GDM1 (cell line): ENCODE data around the gene POU2AF1.

Source experiments
- DNase-seq: peaks from one replicate; lab custom pipeline; 2025; lab: John Stamatoyannopoulos, UW

POU2AF1 gene

DNA sequence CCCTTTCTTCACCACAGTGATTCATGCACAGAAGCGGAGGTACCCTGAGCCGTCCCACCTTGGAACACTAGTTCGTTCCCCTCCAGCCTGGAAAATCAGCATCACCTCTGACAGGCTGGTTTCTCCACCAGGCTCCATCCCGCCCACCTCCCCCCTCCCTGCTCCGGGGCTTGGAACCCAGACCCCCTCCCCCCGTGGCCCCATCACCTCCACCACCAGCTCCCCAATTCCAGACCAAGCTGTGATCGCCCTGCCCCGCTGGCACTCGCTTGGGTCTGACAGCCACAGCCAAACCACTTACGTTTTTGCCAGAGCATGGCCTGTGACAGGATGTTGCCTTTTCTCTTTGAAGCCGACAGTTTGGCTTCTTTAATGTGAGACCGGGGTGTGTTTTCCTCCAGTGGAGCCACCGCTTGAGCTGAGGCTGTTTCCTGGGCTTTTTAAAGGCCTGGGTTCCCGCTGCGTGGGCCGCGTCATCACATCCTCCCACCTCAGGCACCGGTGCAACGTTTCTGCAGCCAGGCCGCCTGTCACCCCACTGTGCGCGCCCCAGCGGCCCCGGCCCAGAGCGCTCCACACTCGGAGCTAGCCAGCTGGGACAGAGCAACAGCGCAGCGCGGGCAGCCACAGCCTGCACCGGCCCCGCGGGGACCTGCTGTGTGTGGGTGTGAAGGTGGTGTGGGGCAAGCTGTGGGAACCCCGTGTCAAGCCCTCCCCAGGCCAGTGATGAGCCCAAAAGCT lies at the start of gene POU2AF1:
POU2AF1 (minus strand) TSS at position 415 of the 741 bp plus-strand sequence; CDS start at position 317, 98 bp downstream.
- DNase-seq = no peak

DNA sequence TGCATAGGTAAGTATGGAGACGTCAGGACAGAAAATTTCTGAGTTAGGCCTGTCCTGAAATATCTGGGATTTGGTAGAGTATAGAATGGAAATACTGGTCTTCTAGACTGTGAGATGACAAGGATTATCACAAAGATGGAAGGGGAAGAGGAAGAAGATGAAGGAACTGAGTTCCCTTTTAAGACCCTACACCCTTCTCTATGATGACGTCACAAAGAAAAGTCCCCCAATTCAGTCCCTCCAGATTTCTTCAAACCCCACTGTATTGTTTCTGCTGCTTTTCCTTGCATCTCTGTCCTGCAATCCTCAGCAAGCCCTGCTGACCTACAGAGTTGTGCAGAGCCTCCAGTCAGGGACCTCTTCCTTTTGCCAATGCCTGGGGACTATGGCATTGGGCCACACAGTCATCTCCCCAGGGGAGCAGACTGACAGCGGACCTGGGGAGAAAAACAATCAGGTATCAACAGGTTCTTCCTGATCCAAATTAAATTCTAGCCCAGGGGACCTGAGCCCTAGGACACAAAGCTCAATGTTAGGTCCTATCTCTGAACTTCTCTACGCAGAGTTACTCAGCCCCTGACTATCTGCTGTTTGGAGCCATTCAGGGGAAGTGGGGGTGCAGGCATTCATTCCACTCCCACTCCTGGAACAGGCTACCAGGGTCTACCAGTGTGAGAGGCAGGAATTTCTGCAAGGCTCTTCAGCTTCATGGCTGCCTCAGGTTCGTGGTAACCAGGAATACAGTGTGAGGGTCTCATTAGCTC lies 49.2 kb upstream of the POU2AF1 start:
- DNase-seq = no peak

GRCh38 chr11:111427471-111427912 lies 48.4 kb upstream of the POU2AF1 start:
- no peak for DNase-seq

DNA sequence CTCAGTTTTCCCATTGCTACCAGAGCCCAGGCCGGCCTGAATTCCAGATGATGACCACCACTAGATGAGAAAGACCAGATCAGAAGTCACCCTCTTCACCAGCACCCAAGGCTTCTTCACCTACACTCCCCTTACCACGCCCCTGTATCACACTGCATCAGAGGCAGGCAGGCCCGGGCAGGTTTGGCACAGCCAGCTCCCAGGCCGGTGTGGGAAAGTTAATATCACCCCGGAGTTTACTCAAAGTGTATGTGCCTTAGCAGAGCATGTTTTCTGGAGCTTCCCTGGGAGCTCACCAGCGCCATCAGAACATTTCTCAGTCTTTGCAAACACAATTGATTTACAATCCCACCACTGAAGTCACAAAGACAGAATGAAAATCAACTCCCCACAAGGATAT lies 47.5 kb upstream of the POU2AF1 start:
- DNase-seq = no peak

GRCh38 chr11:111423250-111423615 lies 44.2 kb upstream of the POU2AF1 start:
- no peak for DNase-seq

GRCh38 chr11:111422494-111423249 lies 43.6 kb upstream of the POU2AF1 start:
- DNase-seq = peak; percentile 5

- no peak for DNase-seq
Observed at GRCh38 chr11:111421251-111421650, 42.2 kb upstream of the POU2AF1 start.

DNA sequence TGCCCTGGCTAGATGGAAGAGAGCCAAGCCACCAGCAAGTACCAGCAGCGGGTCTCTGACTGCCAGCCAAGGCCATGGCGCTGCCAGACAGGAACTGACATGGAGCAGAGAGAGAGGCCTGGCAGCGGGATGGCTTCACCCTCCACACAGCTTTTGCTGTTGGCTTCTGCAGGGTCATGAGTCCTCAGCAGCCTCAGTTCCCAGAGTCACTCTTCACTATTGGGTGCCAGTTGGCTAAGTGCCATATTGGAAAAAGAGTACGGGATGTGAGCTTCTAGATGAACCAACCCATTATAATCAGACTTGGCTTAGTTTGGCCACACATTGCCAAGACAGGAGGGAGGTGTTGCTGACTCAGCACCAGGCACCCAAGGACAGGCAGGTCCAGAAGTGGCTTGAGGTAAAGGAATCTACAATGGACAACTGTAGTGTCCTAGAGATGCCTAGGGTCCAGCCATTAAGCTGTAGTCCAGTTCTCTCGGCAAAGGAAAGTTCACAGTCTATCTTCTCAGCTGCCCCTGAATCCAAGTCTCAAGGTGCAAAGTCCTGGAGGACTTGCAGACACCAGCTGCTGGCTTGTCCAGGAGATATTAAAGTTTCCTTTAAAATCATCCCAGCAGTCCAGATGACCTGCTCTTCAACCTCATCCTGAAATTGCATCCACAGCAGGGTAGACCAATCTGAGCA lies 40.7 kb upstream of the POU2AF1 start:
- no peak for DNase-seq

DNA sequence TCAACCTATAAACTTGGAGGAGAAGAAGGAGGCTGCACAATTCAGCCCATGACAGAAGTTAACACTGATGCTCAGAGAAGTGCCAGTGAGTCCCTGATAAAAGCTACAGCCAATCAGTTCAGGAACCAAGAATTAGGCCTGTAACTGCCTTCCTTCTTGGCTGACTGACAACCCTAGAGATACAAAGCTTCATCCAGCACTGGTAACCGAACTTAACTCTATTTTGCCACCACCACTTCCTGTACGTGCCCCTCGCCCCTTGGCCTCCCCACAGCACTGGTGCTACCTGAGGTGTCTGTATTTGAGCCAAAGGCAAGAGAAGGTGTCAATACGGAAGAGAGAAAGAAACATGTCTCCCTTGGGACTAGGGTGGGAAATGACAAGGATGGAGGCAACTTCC lies 40.1 kb upstream of the POU2AF1 start:
- no peak for DNase-seq

GRCh38 chr11:111418436-111418787 lies 39.3 kb upstream of the POU2AF1 start:
- DNase-seq = no peak

DNA sequence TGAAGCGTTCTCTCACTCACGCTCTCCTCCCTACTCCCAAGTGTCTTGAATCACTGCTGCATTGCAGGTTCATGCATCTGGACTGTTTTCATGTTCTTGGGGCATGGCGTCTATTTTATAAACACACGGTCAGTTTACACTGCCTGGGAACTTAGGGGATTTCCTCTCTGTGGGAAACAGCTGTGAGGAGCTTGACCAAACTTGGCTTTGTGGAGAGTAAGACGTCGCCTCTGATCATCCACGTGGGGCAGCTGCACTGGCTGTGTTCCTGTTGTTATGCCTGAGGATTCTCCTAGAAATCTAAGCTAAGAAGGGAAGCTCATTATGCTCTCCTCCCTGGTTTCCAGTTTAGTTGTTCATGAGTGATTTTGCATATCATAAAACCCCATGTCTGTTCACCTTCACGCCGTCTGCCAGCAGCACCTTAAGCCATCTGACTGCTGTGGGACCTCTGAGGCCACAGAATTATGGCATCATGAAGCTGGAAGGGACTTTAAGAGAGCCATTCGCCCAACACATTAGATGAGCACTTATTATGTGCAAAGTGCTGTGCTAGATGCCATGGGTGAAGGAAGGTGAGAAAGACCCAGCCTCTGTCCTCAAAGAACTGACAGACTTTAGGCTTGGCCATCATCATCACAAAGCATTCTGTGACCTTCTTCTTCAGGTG lies 38.8 kb upstream of the POU2AF1 start:
- DNase-seq = no peak

GRCh38 chr11:111417011-111417765 lies 38.1 kb upstream of the POU2AF1 start:
- DNase-seq = peak; percentile 12

GRCh38 chr11:111416231-111416960 lies 37.3 kb upstream of the POU2AF1 start:
- DNase-seq = no peak

GRCh38 chr11:111414936-111415335 lies 35.9 kb upstream of the POU2AF1 start:
- no peak for DNase-seq

DNA sequence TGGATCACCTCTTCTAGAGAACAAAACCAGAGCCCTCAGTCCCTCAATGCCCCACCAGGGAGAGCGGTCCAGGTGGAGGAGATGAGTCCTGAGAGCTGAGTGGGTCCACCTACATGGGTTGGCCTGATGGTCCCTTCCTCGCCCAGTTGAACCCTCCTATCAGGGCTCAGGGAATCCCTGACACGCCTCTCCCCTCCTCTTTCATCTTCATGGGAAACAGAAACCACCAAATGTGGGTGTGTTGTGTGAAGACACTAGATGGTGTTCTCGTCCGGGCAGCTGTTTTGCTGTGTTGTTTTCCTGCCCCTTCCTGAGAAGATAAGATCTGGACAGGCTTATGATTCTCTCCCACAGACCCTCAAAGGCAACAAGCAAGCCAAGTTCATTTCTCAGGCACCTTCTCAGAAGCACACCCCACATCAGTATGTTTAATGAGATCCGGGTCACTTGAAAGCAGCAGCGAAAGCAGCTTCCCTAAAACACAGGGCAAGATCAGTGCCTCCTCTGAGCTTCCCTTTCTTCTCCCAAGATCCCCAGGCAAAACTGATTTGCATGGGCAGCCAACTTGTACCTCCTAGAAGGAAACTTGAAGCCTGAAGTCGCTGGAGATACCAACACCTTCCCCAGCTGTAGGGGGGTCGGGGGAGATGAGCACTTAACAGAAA lies 35.3 kb upstream of the POU2AF1 start:
- no peak for DNase-seq

DNA sequence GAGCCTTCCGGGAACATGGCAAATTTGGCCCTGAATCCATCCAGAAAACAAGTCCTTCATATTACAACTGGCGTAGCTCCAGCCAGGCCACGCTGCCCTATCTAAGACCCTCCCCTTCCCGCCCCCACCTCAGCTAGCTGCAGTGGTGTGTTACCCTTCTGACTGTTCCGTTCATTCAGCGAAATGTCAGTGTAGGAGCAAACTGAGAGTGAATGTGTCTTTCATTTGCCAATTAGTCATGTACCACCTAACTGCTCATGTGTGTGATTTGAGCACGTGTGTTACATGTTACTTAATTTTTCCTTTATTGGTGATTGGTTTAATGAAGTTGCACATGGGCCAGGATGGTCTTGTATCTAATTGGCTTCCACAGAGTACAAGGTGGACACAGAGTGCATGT lies 34.8 kb upstream of the POU2AF1 start:
- no peak for DNase-seq

GRCh38 chr11:111412293-111412692 lies 33.2 kb upstream of the POU2AF1 start:
- no peak for DNase-seq

- no peak for DNase-seq
Observed at GRCh38 chr11:111411456-111411855, 32.4 kb upstream of the POU2AF1 start.

- DNase-seq = no peak
Observed at GRCh38 chr11:111410951-111411350, 31.9 kb upstream of the POU2AF1 start.

GRCh38 chr11:111409915-111410314 lies 30.8 kb upstream of the POU2AF1 start:
- peak; percentile 32 for DNase-seq
